Erythroblast (primary cell): Measurements from ENCODE around the gene HEXA.

Source experiments
- DNase-seq, 2 experiments: peaks; one replicate each; lab custom pipeline; 2025; lab: John Stamatoyannopoulos, UW
- GATA1 ChIP-seq: IDR thresholded peaks from 2 replicates; pipeline ENCODE4 v1.6.1; 2011; ENCODE audit warnings: low read depth, mild to moderate bottlenecking, control low read depth, low read length, moderate library complexity
- POLR2A ChIP-seq: IDR thresholded peaks from 2 replicates; pipeline ENCODE4 v1.6.1; 2011; ENCODE audit warnings: mild to moderate bottlenecking, low read length

Gene HEXA

GRCh38 chr15:72319985-72320671 lies 55.7 kb downstream of the HEXA start, which contains the start of gene CELF6:
Gene CELF6, minus strand, starts transcription at chr15:72320157. Its CDS starts 283 bp downstream, at chr15:72319874.
- peak; percentile 66 to 76 for DNase-seq
- TF ChIP-seq POLR2A, result no peak
- TF ChIP-seq GATA1, result no peak

- DNase-seq, result peak; percentile 75 to 78
- TF ChIP-seq POLR2A (no peak), GATA1 (no peak)
Observed at GRCh38 chr15:72319360-72319984, 56.3 kb downstream of the HEXA start.

- DNase-seq, result peak; percentile 7 to 26
- TF ChIP-seq GATA1 (no peak), POLR2A (no peak)
Observed at GRCh38 chr15:72318408-72318942, 57.3 kb downstream of the HEXA start.

GRCh38 chr15:72315706-72316370 lies 60.0 kb downstream of the HEXA start:
- DNase-seq, result peak; percentile 46 to 53
- TF ChIP-seq GATA1 (no peak), POLR2A (no peak)

GRCh38 chr15:72313881-72314280 lies 61.9 kb downstream of the HEXA start:
- DNase-seq, result no peak
- TF ChIP-seq GATA1 (no peak), POLR2A (no peak)

GRCh38 chr15:72313448-72313840 lies 62.4 kb downstream of the HEXA start:
- no peak for DNase-seq
- TF ChIP-seq GATA1 (no peak), POLR2A (no peak)

- TF ChIP-seq POLR2A, result no peak
- TF ChIP-seq GATA1, result no peak
- DNase-seq, result peak; percentile 62 to 72
Observed at GRCh38 chr15:72312605-72313447, 63.0 kb downstream of the HEXA start.

GRCh38 chr15:72307026-72307425 lies 68.8 kb downstream of the HEXA start:
- no peak for DNase-seq
- TF ChIP-seq POLR2A (no peak), GATA1 (no peak)

- no peak for TF ChIP-seq GATA1
- DNase-seq, result peak in 1 of 2 experiments; percentile 6
Observed at GRCh38 chr15:72306211-72306785, 69.5 kb downstream of the HEXA start.

- TF ChIP-seq POLR2A (no peak), GATA1 (no peak)
Observed at GRCh38 chr15:72304596-72304995, 71.2 kb downstream of the HEXA start.

GRCh38 chr15:72302955-72303354 lies 72.9 kb downstream of the HEXA start:
- TF ChIP-seq GATA1, result no peak
- TF ChIP-seq POLR2A, result no peak
- no peak for DNase-seq

More at GRCh38 chr15:72304596-72304995, 71.2 kb downstream of the HEXA start:
- DNase-seq, result no peak
